AG04450 (cell line): ENCODE data around the gene FURIN. TPM values are rescaled to one million over a fixed set of nuclear protein-coding genes. Genes with fewer than 3 reads are reported as not detected.

ENCODE experiments used
- CTCF ChIA-PET: fragments of 300-600, 350-600 bp; formaldehyde crosslinking; extraction: SDS; loops from one replicate; lab custom pipeline; 2022; ENCODE audit warnings: antibody characterized with exemption, inconsistent platforms; lab: Charles Lee
- POLR2A ChIA-PET: fragments of 350-600 bp; formaldehyde crosslinking; extraction: SDS; loops from one replicate; lab custom pipeline; 2021; ENCODE audit warnings: antibody characterized with exemption, inconsistent platforms; lab: Yijun Ruan, JAX
- DNase-seq: peaks from one replicate; pipeline ENCODE4 v3.0.0-alpha.2; 2011; ENCODE audit warnings: low read depth, low spot score
- H3K27ac ChIP-seq: one replicate; pipeline ENCODE4 v1.5.1; 2012; ENCODE audit warnings: low read depth, low read length, control low read depth
- H3K27me3 ChIP-seq: one replicate; pipeline ENCODE4 v1.6.0; 2012; ENCODE audit warnings: low read length; ENCODE audit not compliant: control insufficient read depth, insufficient read depth
- H3K4me3 ChIP-seq: 2 replicates; pipeline ENCODE4 v1.5.1; 2011; ENCODE audit warnings: mild to moderate bottlenecking, low read depth, low read length, control low read depth
- H3K9me3 ChIP-seq: 2 replicates; pipeline ENCODE4 v1.5.1; 2012; ENCODE audit warnings: low read length; ENCODE audit not compliant: control insufficient read depth, insufficient read depth
- polyA plus RNA-seq: library from polyadenylated mRNA; depleted of rRNA; stranded (reverse); fragments of >200 nt; gene quantifications from 2 replicates; pipeline ENCODE4 v1.2.3, GENCODE V29; 2011; rRNA removed
- small RNA-seq: library from RNA; depleted of rRNA; stranded (forward); fragments of <200 nt; gene quantifications from one replicate; pipeline ENCODE3, GENCODE V24; 2012; ENCODE audit warnings: low read depth; ENCODE audit not compliant: insufficient read length
- TF ChIP-seq, protein P1 (sequence below): IDR thresholded peaks from 2 replicates; pipeline ENCODE4 v1.5.1; 2011; ENCODE audit warnings: low read depth, low read length, control low read depth, inconsistent platforms

The FURIN gene
- polyA plus RNA-seq, 1 experiment, result 14.0 TPM

GRCh38 chr15:90931575-90931827 lies 63.1 kb downstream of the FURIN start:
- Histone ChIP-seq H3K4me3 (peak overlapping the region; percentile 91), H3K27me3 (no peaks in the 10 kb centered on the region), H3K9me3 (no peaks in the 10 kb centered on the region; the same call in 1 of the 2 replicates), H3K27ac (no peak overlapping the region)
- ChIA-PET POLR2A (interaction anchor here (0.6 to 1.0 kb wide), 2 partner anchors 10 to 118 kb away, joined by 3 read pairs; no protein-coding TSS in a partner anchor), CTCF (interaction anchor here (0.6 to 7.4 kb wide), 16 partner anchors 9 to 606 kb away, joined by 3 to 98 read pairs (median 6); partner anchors contain the start of genes BLM, FES and MAN2A2)
- no peak for DNase-seq
- TF ChIP-seq, protein P1, sequence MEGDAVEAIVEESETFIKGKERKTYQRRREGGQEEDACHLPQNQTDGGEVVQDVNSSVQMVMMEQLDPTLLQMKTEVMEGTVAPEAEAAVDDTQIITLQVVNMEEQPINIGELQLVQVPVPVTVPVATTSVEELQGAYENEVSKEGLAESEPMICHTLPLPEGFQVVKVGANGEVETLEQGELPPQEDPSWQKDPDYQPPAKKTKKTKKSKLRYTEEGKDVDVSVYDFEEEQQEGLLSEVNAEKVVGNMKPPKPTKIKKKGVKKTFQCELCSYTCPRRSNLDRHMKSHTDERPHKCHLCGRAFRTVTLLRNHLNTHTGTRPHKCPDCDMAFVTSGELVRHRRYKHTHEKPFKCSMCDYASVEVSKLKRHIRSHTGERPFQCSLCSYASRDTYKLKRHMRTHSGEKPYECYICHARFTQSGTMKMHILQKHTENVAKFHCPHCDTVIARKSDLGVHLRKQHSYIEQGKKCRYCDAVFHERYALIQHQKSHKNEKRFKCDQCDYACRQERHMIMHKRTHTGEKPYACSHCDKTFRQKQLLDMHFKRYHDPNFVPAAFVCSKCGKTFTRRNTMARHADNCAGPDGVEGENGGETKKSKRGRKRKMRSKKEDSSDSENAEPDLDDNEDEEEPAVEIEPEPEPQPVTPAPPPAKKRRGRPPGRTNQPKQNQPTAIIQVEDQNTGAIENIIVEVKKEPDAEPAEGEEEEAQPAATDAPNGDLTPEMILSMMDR, result no peak

GRCh38 chr15:90931828-90932659 lies 63.7 kb downstream of the FURIN start, which contains the start of gene HDDC3:
HDDC3 (minus strand) TSS chr15:90932549; CDS start chr15:90932540, 9 bp downstream.
- H3K27ac ChIP-seq, result peak within 1 kb of the TSS; percentile 11
- peak; percentile 58 for DNase-seq
- H3K27me3 ChIP-seq, result no peaks in the 10 kb centered on the region
- H3K4me3 ChIP-seq, result peak within 1 kb of the TSS; percentile 91
- POLR2A ChIA-PET, result interaction anchor here (0.9 kb wide), 1 partner anchor 9 kb away, joined by 3 read pairs; no protein-coding TSS in a partner anchor
- CTCF ChIA-PET, result interaction anchor here (0.5 to 7.4 kb wide), 35 partner anchors 10 to 1900 kb away, joined by 3 to 98 read pairs (median 5); partner anchors contain the start of genes BLM, FES, MAN2A2 and RCCD1
- no peaks in the 10 kb centered on the region; the same call in 1 of the 2 replicates for H3K9me3 ChIP-seq
- TF ChIP-seq, protein P1, result peak; percentile 90

- H3K27ac ChIP-seq, result no peak overlapping the region
- H3K4me3 ChIP-seq, result 0 out of 2 replicates have a peak overlapping the region, but pooled peaks have one; percentile 17
- no peak for DNase-seq
- no peaks in the 10 kb centered on the region; the same call in 1 of the 2 replicates for H3K9me3 ChIP-seq
- TF ChIP-seq, protein P1, result no peak
- no peaks in the 10 kb centered on the region for H3K27me3 ChIP-seq
- ChIA-PET CTCF (interaction anchor here (0.5 to 7.4 kb wide), 34 partner anchors 10 to 1870 kb away, joined by 3 to 98 read pairs (median 5); partner anchors contain the start of genes BLM, FES, MAN2A2 and RCCD1), POLR2A (interaction anchor here (0.9 kb wide), 1 partner anchor 10 kb away, joined by 3 read pairs; no protein-coding TSS in a partner anchor)
Observed at GRCh38 chr15:90932660-90932991, 64.2 kb downstream of the FURIN start.

Small RNAs within 50 kb of the gene (small RNA-seq; reads per million reads assigned to genes)
- gene RN7SL363P, result not detected

Other genes with a start within 250 kb of the FURIN start
- 1.7 and 2.1 TPM in 2 replicates for gene BLM, start 151.2 kb upstream of the FURIN start, polyA plus RNA-seq
- 5.5 and 7.1 TPM in 2 replicates for gene FES, start 15.9 kb downstream of the FURIN start, polyA plus RNA-seq
- gene MAN2A2, start 34.7 kb downstream of the FURIN start, polyA plus RNA-seq, result 14.3 and 20.6 TPM in 2 replicates
- gene HDDC3, start 64.0 kb downstream of the FURIN start, polyA plus RNA-seq, result 10.0 and 10.3 TPM in 2 replicates
- 63.3 and 69.7 TPM in 2 replicates for gene UNC45A, start 66.7 kb downstream of the FURIN start, polyA plus RNA-seq
- 5.6 and 6.1 TPM in 2 replicates for gene RCCD1, start 86.3 kb downstream of the FURIN start, polyA plus RNA-seq
- gene PRC1, start 125.9 kb downstream of the FURIN start, polyA plus RNA-seq, result 61.0 and 77.5 TPM in 2 replicates
- 12.3 and 12.9 TPM in 2 replicates for gene VPS33B, start 154.0 kb downstream of the FURIN start, polyA plus RNA-seq
- gene SV2B, start 231.7 kb downstream of the FURIN start, polyA plus RNA-seq, result not detected in 2 replicates